Parathyroid adenoma (tissue), 2 donors: ENCODE measurements around the gene CDR2.
A peak's percentile ranks its signal among the peaks of the same experiment; 100 is the strongest.

Experiments
- H2AFZ ChIP-seq: fragments of 300-600 bp; sonication (generic); one replicate; pipeline ENCODE4 v1.7.0; 2017; ENCODE audit warnings: antibody characterized with exemption, mild to moderate bottlenecking
- H3K27ac ChIP-seq: fragments of 300-600 bp; sonication (generic); one replicate; pipeline ENCODE4 v1.7.0; 2017
- H3K27me3 ChIP-seq: fragments of 300-600 bp; sonication (generic); one replicate; pipeline ENCODE4 v1.7.0; 2017; ENCODE audit warnings: low read length; ENCODE audit not compliant: control insufficient read depth, insufficient read depth
- H3K36me3 ChIP-seq: fragments of 300-600 bp; sonication (generic); one replicate; pipeline ENCODE4 v1.7.0; 2017; ENCODE audit warnings: low read length; ENCODE audit not compliant: control insufficient read depth, insufficient read depth
- H3K4me1 ChIP-seq: fragments of 300-600 bp; sonication (generic); one replicate; pipeline ENCODE4 v1.7.0; 2017; ENCODE audit warnings: control low read depth
- H3K4me2 ChIP-seq: fragments of 300-600 bp; sonication (generic); one replicate; pipeline ENCODE4 v1.7.0; 2017; ENCODE audit warnings: low read length
- H3K4me3 ChIP-seq: fragments of 300-600 bp; sonication (generic); one replicate; pipeline ENCODE4 v1.7.0; 2017; ENCODE audit warnings: low read depth, low read length
- H3K79me2 ChIP-seq: fragments of 300-600 bp; sonication (generic); one replicate; pipeline ENCODE4 v1.7.0; 2017; ENCODE audit warnings: control low read depth
- H3K9ac ChIP-seq: fragments of 300-600 bp; sonication (generic); one replicate; pipeline ENCODE4 v1.7.0; 2017; ENCODE audit warnings: mild to moderate bottlenecking
- H3K9me3 ChIP-seq: fragments of 300-600 bp; sonication (generic); one replicate; pipeline ENCODE4 v1.7.0; 2017; ENCODE audit warnings: low read length; ENCODE audit not compliant: control insufficient read depth
- TF ChIP-seq, protein P1 (sequence below): fragments of 300-600 bp; sonication (generic); IDR thresholded peaks from one replicate; pipeline ENCODE4 v1.7.0; 2017; ENCODE audit warnings: antibody characterized with exemption, mild to moderate bottlenecking
- donor health status: primary hyperparathyroidism.

The CDR2 gene

GRCh38 chr16:22300427-22301071, 73.9 kb downstream of the CDR2 start:
- Histone ChIP-seq H3K4me1 (peaks cover 4% of the 10 kb centered on the region), H2AFZ (no peak overlapping the region), H3K4me3 (no peak overlapping the region), H3K27me3 (no peaks in the 10 kb centered on the region), H3K9ac (no peak overlapping the region), H3K4me2 (no peak overlapping the region), H3K27ac (no peak overlapping the region), H3K36me3 (no peaks in the 10 kb centered on the region), H3K9me3 (no peaks in the 10 kb centered on the region), H3K79me2 (peaks cover 37% of the 10 kb centered on the region)
- TF ChIP-seq, protein P1, sequence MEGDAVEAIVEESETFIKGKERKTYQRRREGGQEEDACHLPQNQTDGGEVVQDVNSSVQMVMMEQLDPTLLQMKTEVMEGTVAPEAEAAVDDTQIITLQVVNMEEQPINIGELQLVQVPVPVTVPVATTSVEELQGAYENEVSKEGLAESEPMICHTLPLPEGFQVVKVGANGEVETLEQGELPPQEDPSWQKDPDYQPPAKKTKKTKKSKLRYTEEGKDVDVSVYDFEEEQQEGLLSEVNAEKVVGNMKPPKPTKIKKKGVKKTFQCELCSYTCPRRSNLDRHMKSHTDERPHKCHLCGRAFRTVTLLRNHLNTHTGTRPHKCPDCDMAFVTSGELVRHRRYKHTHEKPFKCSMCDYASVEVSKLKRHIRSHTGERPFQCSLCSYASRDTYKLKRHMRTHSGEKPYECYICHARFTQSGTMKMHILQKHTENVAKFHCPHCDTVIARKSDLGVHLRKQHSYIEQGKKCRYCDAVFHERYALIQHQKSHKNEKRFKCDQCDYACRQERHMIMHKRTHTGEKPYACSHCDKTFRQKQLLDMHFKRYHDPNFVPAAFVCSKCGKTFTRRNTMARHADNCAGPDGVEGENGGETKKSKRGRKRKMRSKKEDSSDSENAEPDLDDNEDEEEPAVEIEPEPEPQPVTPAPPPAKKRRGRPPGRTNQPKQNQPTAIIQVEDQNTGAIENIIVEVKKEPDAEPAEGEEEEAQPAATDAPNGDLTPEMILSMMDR: peak; percentile 59

DNA sequence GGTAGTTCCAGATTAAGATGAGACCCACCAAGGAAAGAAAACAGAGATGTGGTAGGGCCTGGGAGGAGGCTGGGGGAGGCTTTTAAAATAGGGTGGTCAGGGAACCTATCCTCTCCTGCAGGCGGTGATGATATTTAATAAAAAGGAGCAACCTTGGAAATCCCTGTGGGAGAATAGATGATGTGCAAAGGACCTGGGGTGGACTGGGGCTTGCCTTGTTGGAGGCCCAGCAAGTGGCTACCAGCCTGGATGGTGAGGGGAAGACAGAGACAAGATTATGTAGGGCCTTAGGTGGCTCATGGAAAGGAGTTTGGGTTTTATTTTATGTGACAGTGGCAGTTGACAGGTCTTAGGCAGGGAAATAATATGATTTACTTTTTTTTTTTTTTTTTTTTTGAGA, 75.4 kb downstream of the CDR2 start:
- H3K4me1 ChIP-seq: peaks cover 4% of the 10 kb centered on the region
- H3K9ac ChIP-seq: no peak overlapping the region
- H3K27ac ChIP-seq: no peak overlapping the region
- H2AFZ ChIP-seq: no peak overlapping the region
- H3K27me3 ChIP-seq: no peaks in the 10 kb centered on the region
- no peak overlapping the region for H3K4me3 ChIP-seq
- H3K79me2 ChIP-seq: peaks cover 28% of the 10 kb centered on the region
- no peak overlapping the region for H3K4me2 ChIP-seq
- no peaks in the 10 kb centered on the region for H3K9me3 ChIP-seq
- H3K36me3 ChIP-seq: no peaks in the 10 kb centered on the region
- TF ChIP-seq, protein P1: no peak

DNA sequence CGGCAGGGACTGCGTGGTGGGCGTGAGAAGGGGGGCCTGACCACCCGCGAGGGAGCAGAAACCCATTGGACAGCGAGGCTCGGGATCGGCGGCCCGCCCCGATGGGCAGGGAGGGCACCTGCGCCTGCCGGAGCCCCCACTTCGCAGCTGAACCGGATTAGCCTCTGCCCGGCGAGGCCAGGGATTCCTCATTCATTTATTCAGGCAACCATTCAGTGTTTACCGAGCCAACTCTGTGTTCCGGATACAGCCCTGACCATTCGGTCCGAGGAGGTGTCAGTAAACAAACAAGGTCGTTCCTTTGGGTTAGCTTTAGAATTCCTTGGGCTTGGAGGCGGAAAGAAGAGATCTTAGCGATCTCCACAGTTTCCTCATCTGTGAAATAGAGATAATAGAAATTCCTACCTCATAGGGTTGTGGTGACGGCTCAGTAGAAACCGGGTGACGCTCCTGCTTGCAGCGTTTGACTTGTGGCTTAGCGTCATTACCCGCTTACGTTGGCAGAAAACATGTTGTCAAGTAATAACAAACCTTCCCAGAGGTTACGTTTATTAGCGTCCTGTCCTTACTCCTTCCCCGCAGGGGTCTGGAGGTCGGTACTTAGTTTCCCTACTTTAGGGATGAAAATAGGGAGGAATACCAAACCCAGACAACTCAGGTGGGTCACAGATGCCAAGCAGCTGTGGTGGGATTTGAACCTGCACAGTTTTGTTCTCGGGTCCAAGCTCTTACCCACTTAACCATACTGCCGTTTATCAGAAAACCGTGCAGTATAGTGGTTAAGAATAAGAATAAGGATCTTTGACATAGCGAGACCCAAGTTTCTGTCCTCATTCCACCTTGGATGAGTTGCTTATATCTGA, 76.3 kb downstream of the CDR2 start:
- Histone ChIP-seq H3K4me2 (peak overlapping the region; percentile 70), H3K27me3 (no peaks in the 10 kb centered on the region), H3K79me2 (peaks cover 22% of the 10 kb centered on the region), H3K36me3 (no peaks in the 10 kb centered on the region), H2AFZ (peak overlapping the region; percentile 79), H3K9me3 (no peaks in the 10 kb centered on the region), H3K9ac (peak overlapping the region; percentile 16), H3K4me1 (peaks cover 4% of the 10 kb centered on the region), H3K4me3 (peak overlapping the region; percentile 68), H3K27ac (peak overlapping the region; percentile 79)
- TF ChIP-seq, protein P1: no peak

DNA sequence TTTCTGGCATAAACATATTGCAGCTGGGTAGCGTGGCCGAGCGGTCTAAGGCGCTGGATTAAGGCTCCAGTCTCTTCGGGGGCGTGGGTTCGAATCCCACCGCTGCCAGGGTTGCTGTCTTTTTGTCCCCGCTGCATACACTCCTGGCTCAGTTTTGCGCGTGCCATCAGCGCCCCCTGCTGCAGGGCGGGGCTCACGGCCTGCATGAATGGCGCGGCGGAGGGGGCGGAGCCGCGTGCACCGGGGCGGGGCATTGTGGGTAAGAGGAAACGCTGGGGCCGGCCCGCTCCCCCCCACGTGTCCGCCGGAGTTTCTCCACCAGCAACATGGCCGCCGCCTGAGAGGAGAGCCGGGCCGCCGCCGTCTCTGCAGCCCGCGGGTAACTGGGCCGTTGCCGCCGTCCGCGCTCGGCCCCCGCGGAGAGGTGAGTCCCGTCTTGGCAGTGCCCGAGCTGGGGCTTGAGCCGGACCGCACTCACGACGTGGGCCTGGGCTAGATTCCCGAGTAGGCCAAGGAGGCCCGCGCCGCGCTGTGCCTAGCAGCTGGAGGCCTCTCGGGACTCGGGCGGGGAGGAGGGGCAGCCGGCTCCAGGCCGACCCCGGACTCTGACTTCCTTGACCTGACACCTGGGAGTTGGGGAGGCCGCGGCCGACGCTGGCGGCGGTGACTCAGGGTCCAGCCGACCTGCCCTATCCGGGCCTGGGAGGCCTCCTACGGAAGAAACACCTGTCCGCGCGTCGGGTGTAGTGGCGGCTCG, 77.1 kb downstream of the CDR2 start, which contains the start of gene POLR3E:
Gene POLR3E (plus strand): TSS at position 296 of the 757 bp plus-strand sequence. CDS start 5,560 bp downstream, outside the sequence.
- H3K27me3 ChIP-seq: no peaks in the 10 kb centered on the region
- no peaks in the 10 kb centered on the region for H3K36me3 ChIP-seq
- peak within 1 kb of the TSS; percentile 68 for H3K4me3 ChIP-seq
- H3K79me2 ChIP-seq: peaks cover 16% of the 10 kb centered on the region
- peak within 1 kb of the TSS; percentile 79 for H3K27ac ChIP-seq
- H3K9me3 ChIP-seq: no peaks in the 10 kb centered on the region
- peak within 1 kb of the TSS; percentile 32 for H3K9ac ChIP-seq
- TF ChIP-seq, protein P1: peak; percentile 97
- peaks cover 4% of the 10 kb centered on the region for H3K4me1 ChIP-seq
- H2AFZ ChIP-seq: peak within 1 kb of the TSS; percentile 79
- H3K4me2 ChIP-seq: peak within 1 kb of the TSS; percentile 77
